ENCODE measurements around the gene MRPL12.

MRPL12 gene

GRCh38 chr17:81706232-81706611 lies 3.1 kb downstream of the MRPL12 start:
- peaks cover 65% of the 10 kb centered on the region for H3K36me3 ChIP-seq (ENCODE audit: insufficient read depth, low read length)
- TF ChIP-seq EZH2 (IDR thresholded peaks at IDR 0.05; ENCODE audit: borderline replicate concordance, low read length) (no peak), CTCF (IDR thresholded peaks at IDR 0.05; ENCODE audit: low read length) (no peak)
- peaks cover 28% of the 10 kb centered on the region for H3K79me2 ChIP-seq (ENCODE audit: insufficient read depth, low read length)
- no peak overlapping the region for H3K27ac ChIP-seq (ENCODE audit: low read depth, low read length, poor library complexity, severe bottlenecking)
- H4K20me1 ChIP-seq (ENCODE audit: insufficient read depth, low read length) = no peaks in the 10 kb centered on the region
- no peak overlapping the region for H3K4me2 ChIP-seq (ENCODE audit: low read length)
- H3K9me2 ChIP-seq (ENCODE audit: low read depth, low read length) = no peaks in the 10 kb centered on the region
- no peak overlapping the region for H3K4me3 ChIP-seq (ENCODE audit: low read depth, low read length, poor library complexity, severe bottlenecking)
- H2AFZ ChIP-seq (ENCODE audit: low read length) = no peak overlapping the region
- H3F3A ChIP-seq (ENCODE audit: insufficient read depth, low read length) = 0 out of 2 replicates have a peak, but pooled peaks cover 4% of the 10 kb centered on the region
- no peaks in the 10 kb centered on the region for H3K27me3 ChIP-seq (ENCODE audit: insufficient read depth, low read length)
- H3K9me3 ChIP-seq (ENCODE audit: low read length) = no peaks in the 10 kb centered on the region
- peaks cover 37% of the 10 kb centered on the region for H3K4me1 ChIP-seq (ENCODE audit: insufficient read depth, low read length, severe bottlenecking)
- H3K9ac ChIP-seq (ENCODE audit: low read length) = no peak overlapping the region

DNA sequence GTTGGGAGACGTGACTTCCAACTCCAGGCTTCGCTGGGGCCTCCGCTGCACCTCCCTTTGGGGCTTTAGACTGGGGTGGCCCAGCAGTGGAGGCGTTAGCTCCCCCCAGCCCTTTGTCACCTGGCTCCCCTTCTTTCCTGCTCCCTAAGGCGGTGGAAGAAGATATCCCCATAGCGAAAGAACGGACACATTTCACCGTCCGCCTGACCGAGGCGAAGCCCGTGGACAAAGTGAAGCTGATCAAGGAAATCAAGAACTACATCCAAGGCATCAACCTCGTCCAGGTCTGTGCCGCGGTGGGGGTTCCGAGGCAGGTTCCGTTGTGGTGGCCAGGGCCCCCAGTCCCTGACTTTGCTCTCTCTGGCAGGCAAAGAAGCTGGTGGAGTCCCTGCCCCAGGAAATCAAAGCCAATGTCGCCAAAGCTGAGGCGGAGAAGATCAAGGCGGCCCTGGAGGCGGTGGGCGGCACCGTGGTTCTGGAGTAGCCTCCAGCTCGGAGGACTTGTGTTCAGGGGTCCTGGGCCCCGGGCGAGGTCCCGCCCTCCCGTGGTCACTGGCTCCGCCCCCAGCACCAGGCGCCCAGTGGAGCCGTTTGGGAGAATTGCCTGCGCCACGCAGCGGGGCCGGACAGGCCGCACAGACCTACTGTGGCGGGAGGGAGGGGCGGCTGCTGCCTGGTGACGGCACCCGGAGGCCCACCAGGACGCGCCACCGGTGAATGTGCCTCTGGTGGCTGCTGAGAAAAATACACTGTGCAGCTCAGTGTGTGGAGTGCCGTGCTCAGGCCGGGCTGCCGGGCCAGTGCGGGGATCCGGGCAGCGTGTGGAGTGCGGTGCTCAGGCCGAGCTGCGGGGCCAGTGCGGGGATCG lies 3.8 kb downstream of the MRPL12 start:
- peaks cover 37% of the 10 kb centered on the region for H3K4me1 ChIP-seq (ENCODE audit: insufficient read depth, low read length, severe bottlenecking)
- peaks cover 20% of the 10 kb centered on the region for H3K79me2 ChIP-seq (ENCODE audit: insufficient read depth, low read length)
- H2AFZ ChIP-seq (ENCODE audit: low read length) = no peak overlapping the region
- H3K27ac ChIP-seq (ENCODE audit: low read depth, low read length, poor library complexity, severe bottlenecking) = no peak overlapping the region
- H3K36me3 ChIP-seq (ENCODE audit: insufficient read depth, low read length) = peaks cover 57% of the 10 kb centered on the region
- H4K20me1 ChIP-seq (ENCODE audit: insufficient read depth, low read length) = no peaks in the 10 kb centered on the region
- TF ChIP-seq CTCF (IDR thresholded peaks at IDR 0.05; ENCODE audit: low read length) (no peak; the same call in 1 of the 2 replicates), EZH2 (IDR thresholded peaks at IDR 0.05; ENCODE audit: borderline replicate concordance, low read length) (no peak)
- no peaks in the 10 kb centered on the region for H3K9me3 ChIP-seq (ENCODE audit: low read length)
- H3K4me3 ChIP-seq (ENCODE audit: low read depth, low read length, poor library complexity, severe bottlenecking) = no peak overlapping the region
- H3F3A ChIP-seq (ENCODE audit: insufficient read depth, low read length) = 0 out of 2 replicates have a peak, but pooled peaks cover 4% of the 10 kb centered on the region
- H3K9me2 ChIP-seq (ENCODE audit: low read depth, low read length) = no peaks in the 10 kb centered on the region
- H3K27me3 ChIP-seq (ENCODE audit: insufficient read depth, low read length) = no peaks in the 10 kb centered on the region
- no peak overlapping the region for H3K4me2 ChIP-seq (ENCODE audit: low read length)
- no peak overlapping the region for H3K9ac ChIP-seq (ENCODE audit: low read length)

GRCh38 chr17:81707725-81708646 lies 4.8 kb downstream of the MRPL12 start:
- H2AFZ ChIP-seq (ENCODE audit: low read length) = no peak overlapping the region
- no peak overlapping the region for H3K4me2 ChIP-seq (ENCODE audit: low read length)
- no peaks in the 10 kb centered on the region for H3K9me3 ChIP-seq (ENCODE audit: low read length)
- H3F3A ChIP-seq (ENCODE audit: insufficient read depth, low read length) = 0 out of 2 replicates have a peak, but pooled peaks cover 4% of the 10 kb centered on the region
- H3K9me2 ChIP-seq (ENCODE audit: low read depth, low read length) = no peaks in the 10 kb centered on the region
- no peaks in the 10 kb centered on the region for H3K27me3 ChIP-seq (ENCODE audit: insufficient read depth, low read length)
- H3K4me3 ChIP-seq (ENCODE audit: low read depth, low read length, poor library complexity, severe bottlenecking) = no peak overlapping the region
- H3K79me2 ChIP-seq (ENCODE audit: insufficient read depth, low read length) = peaks cover 11% of the 10 kb centered on the region
- H3K36me3 ChIP-seq (ENCODE audit: insufficient read depth, low read length) = peaks cover 48% of the 10 kb centered on the region
- H4K20me1 ChIP-seq (ENCODE audit: insufficient read depth, low read length) = no peaks in the 10 kb centered on the region
- TF ChIP-seq CTCF (IDR thresholded peaks at IDR 0.05; ENCODE audit: low read length) (no peak), EZH2 (IDR thresholded peaks at IDR 0.05; ENCODE audit: borderline replicate concordance, low read length) (no peak)
- no peak overlapping the region for H3K27ac ChIP-seq (ENCODE audit: low read depth, low read length, poor library complexity, severe bottlenecking)
- peaks cover 36% of the 10 kb centered on the region for H3K4me1 ChIP-seq (ENCODE audit: insufficient read depth, low read length, severe bottlenecking)
- H3K9ac ChIP-seq (ENCODE audit: low read length) = no peak overlapping the region

Measured in OCI-LY1 (cell line).